Endothelial cell (in vitro differentiated cells): ENCODE data around the gene MRPL33. TPM values are rescaled to one million over a fixed set of nuclear protein-coding genes. Genes with fewer than 3 reads are reported as not detected.

Experiments
- DNase-seq: peaks from one replicate; pipeline ENCODE4 v3.0.0; 2021; ENCODE audit warnings: low spot score
- H3K27ac Mint-ChIP-seq: one replicate; pipeline ENCODE4 v1.8.0; 2021; ENCODE audit warnings: mixed read lengths, inconsistent platforms; ENCODE audit not compliant: unreplicated experiment
- H3K27me3 Mint-ChIP-seq: one replicate; pipeline ENCODE4 v1.8.0; 2021; ENCODE audit warnings: mild to moderate bottlenecking, moderate library complexity, mixed read lengths, inconsistent platforms; ENCODE audit not compliant: unreplicated experiment
- H3K36me3 Mint-ChIP-seq: one replicate; pipeline ENCODE4 v1.8.0; 2021; ENCODE audit warnings: mild to moderate bottlenecking, low read depth, mixed read lengths, inconsistent platforms; ENCODE audit not compliant: unreplicated experiment
- H3K4me1 Mint-ChIP-seq: one replicate; pipeline ENCODE4 v1.8.0; 2021; ENCODE audit warnings: mild to moderate bottlenecking, mixed read lengths, inconsistent platforms; ENCODE audit not compliant: unreplicated experiment
- H3K4me3 Mint-ChIP-seq: one replicate; pipeline ENCODE4 v1.8.0; 2021; ENCODE audit warnings: mild to moderate bottlenecking, mixed read lengths, inconsistent platforms; ENCODE audit not compliant: unreplicated experiment
- H3K9me3 Mint-ChIP-seq: one replicate; pipeline ENCODE4 v1.8.0; 2021; ENCODE audit warnings: mixed read lengths, inconsistent platforms; ENCODE audit not compliant: unreplicated experiment
- total RNA-seq: library from RNA; stranded (reverse); fragmentation: NEBNext Ultra II Directional; extraction: Animal tissue kit (Norgen Biotek cat#: 25700); gene quantifications from one replicate; pipeline ENCODE4 v1.2.1, GENCODE V29; 2021; ENCODE audit not compliant: unreplicated experiment
- TF ChIP-seq, protein P1 (sequence below): fragments of 200-600 bp; sonication (generic); IDR thresholded peaks from one replicate; pipeline ENCODE4 v1.5.0; 2021; ENCODE audit warnings: antibody characterized with exemption; ENCODE audit not compliant: unreplicated experiment

The MRPL33 gene
- total RNA-seq, 1 donor from 2014 or later = 52.0 TPM

- TF ChIP-seq, protein P1, sequence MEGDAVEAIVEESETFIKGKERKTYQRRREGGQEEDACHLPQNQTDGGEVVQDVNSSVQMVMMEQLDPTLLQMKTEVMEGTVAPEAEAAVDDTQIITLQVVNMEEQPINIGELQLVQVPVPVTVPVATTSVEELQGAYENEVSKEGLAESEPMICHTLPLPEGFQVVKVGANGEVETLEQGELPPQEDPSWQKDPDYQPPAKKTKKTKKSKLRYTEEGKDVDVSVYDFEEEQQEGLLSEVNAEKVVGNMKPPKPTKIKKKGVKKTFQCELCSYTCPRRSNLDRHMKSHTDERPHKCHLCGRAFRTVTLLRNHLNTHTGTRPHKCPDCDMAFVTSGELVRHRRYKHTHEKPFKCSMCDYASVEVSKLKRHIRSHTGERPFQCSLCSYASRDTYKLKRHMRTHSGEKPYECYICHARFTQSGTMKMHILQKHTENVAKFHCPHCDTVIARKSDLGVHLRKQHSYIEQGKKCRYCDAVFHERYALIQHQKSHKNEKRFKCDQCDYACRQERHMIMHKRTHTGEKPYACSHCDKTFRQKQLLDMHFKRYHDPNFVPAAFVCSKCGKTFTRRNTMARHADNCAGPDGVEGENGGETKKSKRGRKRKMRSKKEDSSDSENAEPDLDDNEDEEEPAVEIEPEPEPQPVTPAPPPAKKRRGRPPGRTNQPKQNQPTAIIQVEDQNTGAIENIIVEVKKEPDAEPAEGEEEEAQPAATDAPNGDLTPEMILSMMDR = no peak
- Mint-ChIP-seq H3K27ac (no peak overlapping the region), H3K9me3 (no peaks in the 10 kb centered on the region), H3K36me3 (no peaks in the 10 kb centered on the region), H3K4me3 (no peak overlapping the region), H3K27me3 (no peaks in the 10 kb centered on the region), H3K4me1 (no peaks in the 10 kb centered on the region)
- DNase-seq = no peak
These were observed 56.8 kb downstream of the MRPL33 start for GRCh38 chr2:27828305-27828704.

Other genes starting within 250 kb of the MRPL33 start
- gene ZNF512, start 188.7 kb upstream of the MRPL33 start, total RNA-seq = 30.1 TPM
- 4.7 TPM for gene CCDC121, start 142.7 kb upstream of the MRPL33 start, total RNA-seq
- 39.7 TPM for gene GPN1, start 142.7 kb upstream of the MRPL33 start, total RNA-seq
- gene SUPT7L, start 108.1 kb upstream of the MRPL33 start, total RNA-seq = 39.1 TPM
- gene SLC4A1AP, start 107.8 kb upstream of the MRPL33 start, total RNA-seq = 19.8 TPM
- gene RBKS, start 118.7 kb downstream of the MRPL33 start, total RNA-seq = 2.0 TPM
- gene BABAM2, start 119.0 kb downstream of the MRPL33 start, total RNA-seq = 40.2 TPM